Neural crest cell (in vitro differentiated cells): Measurements from ENCODE around the gene SARNP. TPM values are rescaled to one million over a fixed set of nuclear protein-coding genes. Genes with fewer than 3 reads are reported as not detected.
"Not testable (repeated sequence)": the region's sequence is repeated elsewhere in the genome, so short reads cannot be mapped to it uniquely, and the experiment has no call there.

Experiments used
- DNase-seq: peaks from one replicate; pipeline ENCODE4 v3.0.0; 2021; ENCODE audit warnings: low read depth, mixed read lengths, low spot score
- H3K27ac Mint-ChIP-seq: one replicate; pipeline ENCODE4 v1.8.0; 2021; ENCODE audit warnings: mild to moderate bottlenecking, mixed read lengths; ENCODE audit not compliant: unreplicated experiment
- H3K27me3 Mint-ChIP-seq: 2 replicates; pipeline ENCODE4 v1.8.0; 2021; ENCODE audit warnings: low read depth, mild to moderate bottlenecking, mixed read lengths
- H3K36me3 Mint-ChIP-seq: 2 replicates; pipeline ENCODE4 v1.8.0; 2021; ENCODE audit warnings: low read depth, mild to moderate bottlenecking, mixed read lengths
- H3K4me1 Mint-ChIP-seq: 2 replicates; pipeline ENCODE4 v1.8.0; 2021; ENCODE audit warnings: mixed read lengths
- H3K4me3 Mint-ChIP-seq: one replicate; pipeline ENCODE4 v1.8.0; 2021; ENCODE audit warnings: mild to moderate bottlenecking, mixed read lengths
- H3K9me3 Mint-ChIP-seq: 2 replicates; pipeline ENCODE4 v1.8.0; 2021; ENCODE audit warnings: mixed read lengths
- CTCF ChIP-seq: fragments of 200-600 bp; sonication (generic); conservative IDR thresholded peaks from 2 replicates; pipeline ENCODE4 v1.5.0; 2021; ENCODE audit warnings: antibody characterized with exemption, mild to moderate bottlenecking
- total RNA-seq: library from RNA; stranded (reverse); gene quantifications from 2 replicates; pipeline ENCODE4 v1.2.1, GENCODE V29; 2021

SARNP gene
- total RNA-seq, 1 donor from 2014 or later, result 121 TPM

GRCh38 chr12:55843431-55843830, 25.9 kb upstream of the SARNP start:
- no peak overlapping the region for H3K27ac Mint-ChIP-seq
- no peaks in the 10 kb centered on the region for H3K9me3 Mint-ChIP-seq
- no peaks in the 10 kb centered on the region for H3K36me3 Mint-ChIP-seq
- no peak for DNase-seq
- H3K4me1 Mint-ChIP-seq, result peaks cover 16% of the 10 kb centered on the region
- no peak for TF ChIP-seq CTCF
- no peak overlapping the region for H3K4me3 Mint-ChIP-seq
- H3K27me3 Mint-ChIP-seq, result peaks cover 7% of the 10 kb centered on the region

GRCh38 chr12:55842681-55843429, 25.3 kb upstream of the SARNP start, which contains the start of gene MMP19:
Gene MMP19 (minus strand): TSS chr12:55842936. CDS start chr12:55842830, 106 bp downstream.
- H3K9me3 Mint-ChIP-seq, result no peaks in the 10 kb centered on the region
- H3K36me3 Mint-ChIP-seq, result no peaks in the 10 kb centered on the region
- H3K27ac Mint-ChIP-seq, result no peak within 1 kb of the TSS
- no peak within 1 kb of the TSS for H3K4me3 Mint-ChIP-seq
- DNase-seq, result no peak
- H3K27me3 Mint-ChIP-seq, result peaks cover 7% of the 10 kb centered on the region
- H3K4me1 Mint-ChIP-seq, result peaks cover 14% of the 10 kb centered on the region
- TF ChIP-seq CTCF, result no peak

GRCh38 chr12:55840581-55841351, 23.2 kb upstream of the SARNP start:
- H3K36me3 Mint-ChIP-seq, result no peaks in the 10 kb centered on the region
- peaks cover 4% of the 10 kb centered on the region for H3K4me1 Mint-ChIP-seq
- no peak for DNase-seq
- peaks cover 5% of the 10 kb centered on the region for H3K27me3 Mint-ChIP-seq
- no peaks in the 10 kb centered on the region for H3K9me3 Mint-ChIP-seq
- no peak overlapping the region for H3K4me3 Mint-ChIP-seq
- H3K27ac Mint-ChIP-seq, result no peak overlapping the region
- no peak for TF ChIP-seq CTCF

- Mint-ChIP-seq H3K4me1 (no peaks in the 10 kb centered on the region), H3K36me3 (no peaks in the 10 kb centered on the region), H3K27me3 (peaks cover 5% of the 10 kb centered on the region), H3K9me3 (no peaks in the 10 kb centered on the region), H3K4me3 (no peak overlapping the region), H3K27ac (peak overlapping the region; percentile 16)
- TF ChIP-seq CTCF, result no peak
- DNase-seq, result no peak
Observed at GRCh38 chr12:55839345-55840140, 22.0 kb upstream of the SARNP start.

- no peaks in the 10 kb centered on the region for H3K36me3 Mint-ChIP-seq
- no peak for TF ChIP-seq CTCF
- H3K4me3 Mint-ChIP-seq, result no peak overlapping the region
- H3K9me3 Mint-ChIP-seq, result no peaks in the 10 kb centered on the region
- peaks cover 5% of the 10 kb centered on the region for H3K27me3 Mint-ChIP-seq
- no peaks in the 10 kb centered on the region for H3K4me1 Mint-ChIP-seq
- DNase-seq, result no peak
- no peak overlapping the region for H3K27ac Mint-ChIP-seq
Observed at GRCh38 chr12:55838361-55838760, 20.8 kb upstream of the SARNP start.

DNA sequence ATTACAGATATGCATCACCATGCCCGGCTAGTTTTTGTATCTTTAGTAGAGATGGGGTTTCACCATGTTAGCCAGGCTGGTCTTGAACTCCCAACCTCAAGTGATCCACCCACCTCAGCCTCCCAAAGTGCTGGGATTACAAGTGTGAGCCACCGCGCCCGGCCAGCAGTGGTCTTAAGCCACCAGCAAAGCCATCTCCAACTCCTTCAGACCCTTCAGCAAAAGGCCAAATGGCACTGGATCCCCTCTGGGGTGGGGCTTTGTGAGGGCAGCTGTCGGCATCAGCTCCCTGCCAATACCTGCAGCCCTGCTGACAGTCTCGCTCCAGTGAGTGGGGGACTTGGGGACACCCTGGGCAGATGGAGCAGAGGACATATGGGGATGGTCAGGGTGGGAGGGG, 16.9 kb upstream of the SARNP start:
- not testable (repeated sequence) for DNase-seq, H3K36me3 Mint-ChIP-seq, H3K27ac Mint-ChIP-seq, H3K27me3 Mint-ChIP-seq, H3K4me3 Mint-ChIP-seq, H3K9me3 Mint-ChIP-seq
- H3K4me1 Mint-ChIP-seq, result peaks cover 31% of the 10 kb centered on the region
